ENCODE data around the gene LAMC2.

LAMC2 gene

GRCh38 chr1:183278739-183279591, 92.9 kb downstream of the LAMC2 start:
- H3K9ac ChIP-seq (ENCODE audit: low read length): no peak overlapping the region

GRCh38 chr1:183279835-183280234, 93.8 kb downstream of the LAMC2 start:
- Histone ChIP-seq H3K9me2 (replicated peaks; ENCODE audit: insufficient read depth, low read length) (no peaks in the 10 kb centered on the region), H3K4me3 (ENCODE audit: low read length) (no peak overlapping the region), H3F3A (ENCODE audit: insufficient read depth, low read length) (no peaks in the 10 kb centered on the region), H3K36me3 (replicated peaks; ENCODE audit: insufficient read depth, low read length) (no peaks in the 10 kb centered on the region), H4K20me1 (ENCODE audit: insufficient read depth, low read length) (no peaks in the 10 kb centered on the region), H3K79me2 (ENCODE audit: low read length) (no peaks in the 10 kb centered on the region), H2AFZ (ENCODE audit: low read length) (no peak overlapping the region), H3K4me1 (ENCODE audit: low read length) (no peaks in the 10 kb centered on the region), H3K9me3 (replicated peaks; ENCODE audit: insufficient read depth, low read length) (no peaks in the 10 kb centered on the region), H3K27me3 (replicated peaks; ENCODE audit: insufficient read depth, low read length) (no peaks in the 10 kb centered on the region), H3K9ac (ENCODE audit: low read length) (no peak overlapping the region), H3K27ac (ENCODE audit: low read length) (no peak overlapping the region), H3K4me2 (ENCODE audit: low read depth, low read length) (no peak overlapping the region)
- TF ChIP-seq EZH2 (optimal IDR thresholded peaks at IDR 0.05; ENCODE audit: low read depth, low read length): no peak
- no peak for DNase-seq

More at GRCh38 chr1:183278739-183279591, 92.9 kb downstream of the LAMC2 start:
- Histone ChIP-seq H3K36me3 (replicated peaks; ENCODE audit: insufficient read depth, low read length) (no peaks in the 10 kb centered on the region), H3K79me2 (ENCODE audit: low read length) (no peaks in the 10 kb centered on the region), H3K27ac (ENCODE audit: low read length) (no peak overlapping the region), H3K27me3 (replicated peaks; ENCODE audit: insufficient read depth, low read length) (no peaks in the 10 kb centered on the region), H3K9me3 (replicated peaks; ENCODE audit: insufficient read depth, low read length) (no peaks in the 10 kb centered on the region), H3K9me2 (replicated peaks; ENCODE audit: insufficient read depth, low read length) (no peaks in the 10 kb centered on the region), H4K20me1 (ENCODE audit: insufficient read depth, low read length) (no peaks in the 10 kb centered on the region), H3K4me1 (ENCODE audit: low read length) (no peaks in the 10 kb centered on the region), H2AFZ (ENCODE audit: low read length) (no peak overlapping the region), H3K4me2 (ENCODE audit: low read depth, low read length) (no peak overlapping the region), H3F3A (ENCODE audit: insufficient read depth, low read length) (no peaks in the 10 kb centered on the region), H3K4me3 (ENCODE audit: low read length) (no peak overlapping the region)
- TF ChIP-seq CTCF (IDR thresholded peaks at IDR 0.05; ENCODE audit: low read length): no peak
- no peak for TF ChIP-seq EZH2 (optimal IDR thresholded peaks at IDR 0.05; ENCODE audit: low read depth, low read length)
- DNase-seq: no peak

GRCh38 chr1:183281039-183281438, 95.0 kb downstream of the LAMC2 start:
- Histone ChIP-seq H3K4me3 (ENCODE audit: low read length) (no peak overlapping the region), H2AFZ (ENCODE audit: low read length) (no peak overlapping the region), H3K36me3 (replicated peaks; ENCODE audit: insufficient read depth, low read length) (no peaks in the 10 kb centered on the region), H3K4me2 (ENCODE audit: low read depth, low read length) (no peak overlapping the region), H3K79me2 (ENCODE audit: low read length) (no peaks in the 10 kb centered on the region), H3K27me3 (replicated peaks; ENCODE audit: insufficient read depth, low read length) (no peaks in the 10 kb centered on the region), H3K9me2 (replicated peaks; ENCODE audit: insufficient read depth, low read length) (no peaks in the 10 kb centered on the region), H3K9me3 (replicated peaks; ENCODE audit: insufficient read depth, low read length) (no peaks in the 10 kb centered on the region), H3K4me1 (ENCODE audit: low read length) (no peaks in the 10 kb centered on the region), H3K27ac (ENCODE audit: low read length) (no peak overlapping the region), H3F3A (ENCODE audit: insufficient read depth, low read length) (no peaks in the 10 kb centered on the region), H3K9ac (ENCODE audit: low read length) (no peak overlapping the region), H4K20me1 (ENCODE audit: insufficient read depth, low read length) (no peaks in the 10 kb centered on the region)
- TF ChIP-seq EZH2 (optimal IDR thresholded peaks at IDR 0.05; ENCODE audit: low read depth, low read length) (no peak), EZH2phosphoT487 (IDR thresholded peaks at IDR 0.05; ENCODE audit: low read length) (no peak), CTCF (IDR thresholded peaks at IDR 0.05; ENCODE audit: low read length) (no peak)
- DNase-seq: no peak

GRCh38 chr1:183281553-183282091, 95.6 kb downstream of the LAMC2 start:
- no peak overlapping the region for H3K9ac ChIP-seq (ENCODE audit: low read length)
- no peaks in the 10 kb centered on the region for H3K9me3 ChIP-seq (replicated peaks; ENCODE audit: insufficient read depth, low read length)
- TF ChIP-seq CTCF (IDR thresholded peaks at IDR 0.05; ENCODE audit: low read length): peak; percentile 97
- no peak for TF ChIP-seq EZH2phosphoT487 (IDR thresholded peaks at IDR 0.05; ENCODE audit: low read length)
- no peak for TF ChIP-seq EZH2 (optimal IDR thresholded peaks at IDR 0.05; ENCODE audit: low read depth, low read length)
- no peaks in the 10 kb centered on the region for H3K27me3 ChIP-seq (replicated peaks; ENCODE audit: insufficient read depth, low read length)
- no peaks in the 10 kb centered on the region for H3K9me2 ChIP-seq (replicated peaks; ENCODE audit: insufficient read depth, low read length)
- H3K79me2 ChIP-seq (ENCODE audit: low read length): no peaks in the 10 kb centered on the region
- no peak overlapping the region for H2AFZ ChIP-seq (ENCODE audit: low read length)
- no peak overlapping the region for H3K4me3 ChIP-seq (ENCODE audit: low read length)
- H4K20me1 ChIP-seq (ENCODE audit: insufficient read depth, low read length): no peaks in the 10 kb centered on the region
- no peak overlapping the region for H3K4me2 ChIP-seq (ENCODE audit: low read depth, low read length)
- H3F3A ChIP-seq (ENCODE audit: insufficient read depth, low read length): no peaks in the 10 kb centered on the region
- H3K36me3 ChIP-seq (replicated peaks; ENCODE audit: insufficient read depth, low read length): no peaks in the 10 kb centered on the region
- peak; percentile 86 for DNase-seq
- no peaks in the 10 kb centered on the region for H3K4me1 ChIP-seq (ENCODE audit: low read length)
- no peak overlapping the region for H3K27ac ChIP-seq (ENCODE audit: low read length)

All from MM.1S (cell line).